HG03108 (cell line): ENCODE data around the gene CNST.
A peak's percentile ranks its signal among the peaks of the same experiment; 100 is the strongest.

ENCODE experiments used
- ATAC-seq: cut with Tn5 transposase; IDR thresholded peaks from one replicate; pipeline ENCODE4 v1.9.1; 2021; ENCODE audit warnings: moderate library complexity; ENCODE audit not compliant: unreplicated experiment

CNST gene

GRCh38 chr1:246566128-246566812 is at the start of gene CNST, which contains the start of gene TFB2M:
CNST (plus strand) TSS chr1:246566456; CDS start chr1:246591563, 25,107 bp downstream.
TFB2M (minus strand) TSS chr1:246566261; CDS start chr1:246566138, 123 bp downstream.
- peak; percentile 93 for ATAC-seq

- no peak for ATAC-seq
Observed at GRCh38 chr1:246517391-246517790, 48.9 kb upstream of the CNST start.

GRCh38 chr1:246518456-246519205 is 47.6 kb upstream of the CNST start:
- no peak for ATAC-seq

GRCh38 chr1:246519514-246519913 is 46.7 kb upstream of the CNST start:
- ATAC-seq: no peak

- ATAC-seq: no peak
Observed at GRCh38 chr1:246526380-246526779, 39.9 kb upstream of the CNST start.

- ATAC-seq: no peak
Observed at GRCh38 chr1:246526915-246527314, 39.3 kb upstream of the CNST start.

- peak; percentile 70 for ATAC-seq
Observed at GRCh38 chr1:246527402-246528088, 38.7 kb upstream of the CNST start.

- no peak for ATAC-seq
Observed at GRCh38 chr1:246528933-246529731, 37.1 kb upstream of the CNST start.

GRCh38 chr1:246530482-246530881 is 35.8 kb upstream of the CNST start:
- ATAC-seq: no peak

GRCh38 chr1:246532519-246532918 is 33.7 kb upstream of the CNST start:
- no peak for ATAC-seq

- no peak for ATAC-seq
Observed at GRCh38 chr1:246533371-246533905, 32.8 kb upstream of the CNST start.

- no peak for ATAC-seq
Observed at GRCh38 chr1:246534114-246534513, 32.1 kb upstream of the CNST start.

GRCh38 chr1:246537441-246537840 is 28.8 kb upstream of the CNST start:
- ATAC-seq: no peak

- ATAC-seq: no peak
Observed at GRCh38 chr1:246537887-246538286, 28.4 kb upstream of the CNST start.

- ATAC-seq: no peak
Observed at GRCh38 chr1:246540738-246541491, 25.3 kb upstream of the CNST start.

- ATAC-seq: no peak
Observed at GRCh38 chr1:246544001-246544400, 22.3 kb upstream of the CNST start.

- no peak for ATAC-seq
Observed at GRCh38 chr1:246549665-246550064, 16.6 kb upstream of the CNST start.

- ATAC-seq: no peak
Observed at GRCh38 chr1:246550402-246550801, 15.9 kb upstream of the CNST start.

GRCh38 chr1:246552110-246552509 is 14.1 kb upstream of the CNST start:
- no peak for ATAC-seq

- ATAC-seq: no peak
Observed at GRCh38 chr1:246554201-246554600, 12.1 kb upstream of the CNST start.
